HepG2 (cell line): ENCODE measurements around the gene NGEF. TPM values are rescaled to one million over a fixed set of nuclear protein-coding genes. Genes with fewer than 3 reads are reported as not detected.

Source experiments
- ATAC-seq: fragments of 200-7000 bp; cut with Tn5 transposase; 3 replicates; pipeline ENCODE4 v1.9.1; 2020; ENCODE audit warnings: mild to moderate bottlenecking, moderate library complexity
- BruUV-seq: library from RNA; stranded (reverse); fragments of 400-500 nt; replicated peaks from 2 replicates; lab custom pipeline; 2021; lab: Mats Ljungman, UMichigan
- CTCF ChIA-PET: fragments of 300-600 bp; formaldehyde crosslinking; extraction: SDS; loops from one replicate; lab custom pipeline; 2021; ENCODE audit warnings: low total read pairs, inconsistent platforms, low intra/inter-chr PET ratio; lab: Yijun Ruan, JAX
- POLR2A ChIA-PET: fragments of 350-600 bp; sonication (Branson Sonifier 250); formaldehyde crosslinking; loops from one replicate; lab custom pipeline; 2020; ENCODE audit warnings: antibody characterized with exemption, inconsistent platforms; lab: Yijun Ruan, JAX
- DNase-seq: peaks from one replicate; pipeline ENCODE4 v3.0.0-alpha.2; 2015; ENCODE audit warnings: low spot score
- FAIRE-seq: peaks from 3 replicates; lab custom pipeline; 2011; peaks lifted over from hg19 to GRCh38; lab: Jason Lieb, UNC
- H2AFZ ChIP-seq: one replicate; pipeline ENCODE4 v1.6.1; 2011; ENCODE audit warnings: low read length, inconsistent platforms
- H3K27ac ChIP-seq: fragments of 300-600 bp; 3 replicates; pipeline ENCODE4 v1.8.0; 2011; ENCODE audit warnings: mixed run types, mild to moderate bottlenecking, mixed read lengths, low read length, inconsistent platforms; ENCODE audit not compliant: insufficient read depth; ENCODE audit errors: extremely low read length
- H3K27me3 ChIP-seq, 2 experiments: fragments of 200-600 bp in 1 of 2; 2 replicates in 1 of 2; 3 replicates in 1 of 2; pipeline versions ENCODE4 v1.6.0 to v1.8.0; 2011; ENCODE audit warnings: low read length in 2 of 2, mild to moderate bottlenecking in 2 of 2, moderate library complexity in 2 of 2, inconsistent platforms in 1 of 2; ENCODE audit not compliant: insufficient read depth in 2 of 2, control insufficient read depth in 1 of 2
- H3K36me3 ChIP-seq, 2 experiments: fragments of 200-600 bp in 1 of 2; replicated peaks in 1 of 2; 2 replicates in 1 of 2; 3 replicates in 1 of 2; pipeline versions ENCODE4 v1.5.1 to v1.8.0; 2011; ENCODE audit warnings: low read length in 2 of 2, inconsistent platforms in 1 of 2; ENCODE audit not compliant: insufficient read depth in 2 of 2, control insufficient read depth in 1 of 2
- H3K4me1 ChIP-seq: 2 replicates; pipeline ENCODE4 v1.5.1; 2012; ENCODE audit warnings: low read length, inconsistent platforms; ENCODE audit not compliant: insufficient read depth
- H3K4me2 ChIP-seq: 2 replicates; pipeline ENCODE4 v1.6.0; 2011; ENCODE audit warnings: low read depth, low read length, inconsistent platforms
- H3K4me3 ChIP-seq, 3 experiments: fragments of 200-600 bp in 1 of 3; sonication (generic), shearing (Covaris generic) in 1 of 3; replicated peaks in 1 of 3; 2 replicates each; pipeline ENCODE4 v1.5.1; 2011 to 2016; ENCODE audit warnings: low read length in 3 of 3, inconsistent platforms in 2 of 3, low read depth in 2 of 3, mild to moderate bottlenecking in 2 of 3, control low read depth in 1 of 3, mixed read lengths in 1 of 3; ENCODE audit not compliant: insufficient read depth in 1 of 3
- H3K79me2 ChIP-seq: one replicate; pipeline ENCODE4 v1.6.1; 2011; ENCODE audit warnings: low read length, inconsistent platforms; ENCODE audit not compliant: insufficient read depth
- H3K9ac ChIP-seq: 2 replicates; pipeline ENCODE4 v1.6.0; 2011; ENCODE audit warnings: mild to moderate bottlenecking, low read depth, low read length, inconsistent platforms; ENCODE audit not compliant: insufficient read depth
- H3K9me3 ChIP-seq: 2 replicates; pipeline ENCODE4 v1.5.1; 2012; ENCODE audit warnings: mild to moderate bottlenecking, low read length
- H4K20me1 ChIP-seq: 2 replicates; pipeline ENCODE4 v1.6.0; 2011; ENCODE audit warnings: inconsistent platforms, mild to moderate bottlenecking, low read length, moderate library complexity; ENCODE audit not compliant: insufficient read depth
- HBP1 ChIP-seq: IDR thresholded peaks from 2 replicates; pipeline ENCODE4 v1.6.1; 2016; ENCODE audit warnings: low read depth, control low read depth
- HNRNPUL1 ChIP-seq: fragments of 200-400 bp; formaldehyde crosslinking; IDR thresholded peaks from 2 replicates; pipeline ENCODE4 v1.6.1; 2017; ENCODE audit warnings: low read depth, mild to moderate bottlenecking, low read length, moderate library complexity
- MAF1 ChIP-seq: sonication (generic); formaldehyde crosslinking; IDR thresholded peaks from 2 replicates; pipeline ENCODE4 v1.5.0; 2020; ENCODE audit warnings: missing genetic modification reagents, borderline replicate concordance
- NFIB ChIP-seq: sonication (generic); formaldehyde crosslinking; IDR thresholded peaks from 2 replicates; pipeline ENCODE4 v1.9.0; 2021; ENCODE audit warnings: missing genetic modification reagents, mild to moderate bottlenecking, borderline replicate concordance
- RXRB ChIP-seq: IDR thresholded peaks from 2 replicates; pipeline ENCODE4 v1.6.1; 2016; ENCODE audit warnings: borderline replicate concordance, missing genetic modification reagents, missing compliant biosample characterization
- SP4 ChIP-seq: sonication (generic); formaldehyde crosslinking; IDR thresholded peaks from 2 replicates; pipeline ENCODE4 v1.8.1; 2023; ENCODE audit warnings: mild to moderate bottlenecking, missing genetic modification reagents
- TBX2 ChIP-seq: sonication (generic); formaldehyde crosslinking; IDR thresholded peaks from 2 replicates; pipeline ENCODE4 v1.5.0; 2020; ENCODE audit warnings: missing genetic modification reagents, mild to moderate bottlenecking, borderline replicate concordance
- ZBTB25 ChIP-seq: IDR thresholded peaks from 2 replicates; pipeline ENCODE4 v1.6.1; 2018; ENCODE audit warnings: missing genetic modification reagents
- ZFP62 ChIP-seq: sonication (generic); formaldehyde crosslinking; IDR thresholded peaks from 2 replicates; pipeline ENCODE4 v1.4.0; 2020; ENCODE audit warnings: missing genetic modification reagents
- ZNF430 ChIP-seq: sonication (generic); formaldehyde crosslinking; IDR thresholded peaks from 2 replicates; pipeline ENCODE4 v1.9.0; 2021; ENCODE audit warnings: mild to moderate bottlenecking, missing genetic modification reagents
- ZNF563 ChIP-seq: sonication (generic); formaldehyde crosslinking; IDR thresholded peaks from 2 replicates; pipeline ENCODE4 v1.8.0; 2022; ENCODE audit warnings: mild to moderate bottlenecking, moderate library complexity, missing genetic modification reagents
- ZNF564 ChIP-seq: sonication (generic); formaldehyde crosslinking; IDR thresholded peaks from 2 replicates; pipeline ENCODE4 v1.8.1; 2023; ENCODE audit warnings: mild to moderate bottlenecking, missing genetic modification reagents
- ZNF737 ChIP-seq: sonication (generic); formaldehyde crosslinking; IDR thresholded peaks from 2 replicates; pipeline ENCODE4 v1.5.0; 2020; ENCODE audit warnings: missing genetic modification reagents, mild to moderate bottlenecking, borderline replicate concordance
- WGBS: methylation state at CpG from one replicate; pipeline ENCODE4 v1.1.6; 2017; ENCODE audit warnings: low lambda C conversion rate; 5-methylcytosine and 5-hydroxymethylcytosine counted together
- in situ Hi-C: cut with HindIII; loops from 2 replicates; pipeline ENCODE4 v1.10.0; 2017; ENCODE audit warnings: low pct_unique_long_range_greater_than_20kb; ENCODE audit not compliant: extremely low pct_ligation_motif_present
- intact Hi-C: fragments of 100-400 bp; cut with micrococcal nuclease; formaldehyde crosslinking; loops from one replicate; pipeline ENCODE4 v1.10.0; 2022; ENCODE audit not compliant: unreplicated experiment
- polyA plus RNA-seq, 8 experiments: library from polyadenylated mRNA; depleted of rRNA in 3 of 8; stranded (reverse) in 7 of 8; unstranded in 1 of 8; fragments of >200 nt; fragmentation: Illumina TruSeq in 4 of 8; extraction: Trizol in 4 of 8; gene quantifications; 2 replicates each; pipeline versions ENCODE4 v1.2.1 to v1.2.3, GENCODE V29; 2011 to 2016; ENCODE audit warnings: low read depth in 4 of 8, missing spikeins in 1 of 8, mixed read lengths in 1 of 8; ENCODE audit not compliant: insufficient read depth in 1 of 8
- total RNA-seq, 5 experiments: library from RNA; depleted of rRNA; stranded (reverse); fragments of >200 nt; fragmentation: Illumina TruSeq; extraction: Trizol; gene quantifications; 2 replicates each; pipeline ENCODE4 v1.2.3, GENCODE V29; 2016; ENCODE audit warnings: low read depth in 1 of 5
- TF ChIP-seq, protein P1 (sequence below): IDR thresholded peaks from 2 replicates; pipeline ENCODE4 v1.6.1; 2012; ENCODE audit warnings: low read length, improper control_type of control experiment
- TF ChIP-seq, protein P2 (sequence below): IDR thresholded peaks from 2 replicates; pipeline ENCODE4 v1.6.1; 2016; ENCODE audit warnings: control low read depth
- TF ChIP-seq, protein P3 (sequence below): sonication (generic); formaldehyde crosslinking; IDR thresholded peaks from 2 replicates; pipeline ENCODE4 v1.5.0; 2020; ENCODE audit warnings: mild to moderate bottlenecking, missing genetic modification reagents

Gene NGEF
- total and polyA plus RNA-seq, 2 of the 13 experiments (the other 11 are each of a cell fraction or from before 2014, with no cell fraction given): 14.4 to 36.9 TPM

DNA sequence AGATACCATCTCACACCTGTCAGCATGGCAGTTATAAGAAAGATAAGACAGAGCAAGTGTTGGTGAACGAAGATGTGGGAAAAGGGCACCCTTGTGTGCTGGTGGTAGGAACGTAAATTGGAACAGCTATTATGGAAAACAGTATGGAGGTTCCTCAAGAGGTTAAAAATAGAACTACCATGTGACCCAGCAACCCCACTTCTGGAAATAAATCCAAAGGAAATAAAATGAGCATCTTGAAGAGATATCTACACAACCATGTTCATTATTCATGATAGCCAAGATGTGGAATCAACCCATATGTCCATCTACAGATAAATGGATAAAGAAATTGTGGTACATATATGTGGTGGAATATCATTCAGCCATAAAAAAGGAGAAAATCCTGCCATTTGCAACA lies 26.9 kb downstream of the NGEF start:
- Histone ChIP-seq H3K79me2 (no peaks in the 10 kb centered on the region), H2AFZ (no peak overlapping the region), H3K27ac (no peak overlapping the region), H3K4me2 (no peak overlapping the region), H3K9me3 (no peaks in the 10 kb centered on the region), H3K4me1 (peaks cover 16% of the 10 kb centered on the region), H3K36me3 (peaks cover 0 to 2% of the 10 kb centered on the region in 2 experiments; a peak in 2 of 5 replicates), H3K27me3 (no peaks in the 10 kb centered on the region), H4K20me1 (no peaks in the 10 kb centered on the region), H3K9ac (no peak overlapping the region), H3K4me3 (no peak overlapping the region)
- WGBS: 97% methylated on average over 2 of the region's 2 CpGs
- in situ Hi-C loops: no loop called here
- DNase-seq (no peak), FAIRE-seq (no peak), ATAC-seq (no peak)
- TF ChIP-seq NFIB (CRISPR knock-in tag) (no peak), ZNF563 (CRISPR knock-in tag) (no peak), ZFP62 (CRISPR knock-in tag) (no peak), ZNF737 (CRISPR knock-in tag) (no peak), ZNF430 (CRISPR knock-in tag) (no peak), ZNF564 (CRISPR knock-in tag) (no peak), TBX2 (no peak), SP4 (CRISPR knock-in tag) (no peak), HNRNPUL1 (no peak), MAF1 (no peak), HBP1 (no peak), RXRB (CRISPR knock-in tag) (no peak), ZBTB25 (CRISPR knock-in tag) (no peak)
- TF ChIP-seq, protein P1, sequence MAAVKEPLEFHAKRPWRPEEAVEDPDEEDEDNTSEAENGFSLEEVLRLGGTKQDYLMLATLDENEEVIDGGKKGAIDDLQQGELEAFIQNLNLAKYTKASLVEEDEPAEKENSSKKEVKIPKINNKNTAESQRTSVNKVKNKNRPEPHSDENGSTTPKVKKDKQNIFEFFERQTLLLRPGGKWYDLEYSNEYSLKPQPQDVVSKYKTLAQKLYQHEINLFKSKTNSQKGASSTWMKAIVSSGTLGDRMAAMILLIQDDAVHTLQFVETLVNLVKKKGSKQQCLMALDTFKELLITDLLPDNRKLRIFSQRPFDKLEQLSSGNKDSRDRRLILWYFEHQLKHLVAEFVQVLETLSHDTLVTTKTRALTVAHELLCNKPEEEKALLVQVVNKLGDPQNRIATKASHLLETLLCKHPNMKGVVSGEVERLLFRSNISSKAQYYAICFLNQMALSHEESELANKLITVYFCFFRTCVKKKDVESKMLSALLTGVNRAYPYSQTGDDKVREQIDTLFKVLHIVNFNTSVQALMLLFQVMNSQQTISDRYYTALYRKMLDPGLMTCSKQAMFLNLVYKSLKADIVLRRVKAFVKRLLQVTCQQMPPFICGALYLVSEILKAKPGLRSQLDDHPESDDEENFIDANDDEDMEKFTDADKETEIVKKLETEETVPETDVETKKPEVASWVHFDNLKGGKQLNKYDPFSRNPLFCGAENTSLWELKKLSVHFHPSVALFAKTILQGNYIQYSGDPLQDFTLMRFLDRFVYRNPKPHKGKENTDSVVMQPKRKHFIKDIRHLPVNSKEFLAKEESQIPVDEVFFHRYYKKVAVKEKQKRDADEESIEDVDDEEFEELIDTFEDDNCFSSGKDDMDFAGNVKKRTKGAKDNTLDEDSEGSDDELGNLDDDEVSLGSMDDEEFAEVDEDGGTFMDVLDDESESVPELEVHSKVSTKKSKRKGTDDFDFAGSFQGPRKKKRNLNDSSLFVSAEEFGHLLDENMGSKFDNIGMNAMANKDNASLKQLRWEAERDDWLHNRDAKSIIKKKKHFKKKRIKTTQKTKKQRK: no peak
- TF ChIP-seq, protein P2, sequence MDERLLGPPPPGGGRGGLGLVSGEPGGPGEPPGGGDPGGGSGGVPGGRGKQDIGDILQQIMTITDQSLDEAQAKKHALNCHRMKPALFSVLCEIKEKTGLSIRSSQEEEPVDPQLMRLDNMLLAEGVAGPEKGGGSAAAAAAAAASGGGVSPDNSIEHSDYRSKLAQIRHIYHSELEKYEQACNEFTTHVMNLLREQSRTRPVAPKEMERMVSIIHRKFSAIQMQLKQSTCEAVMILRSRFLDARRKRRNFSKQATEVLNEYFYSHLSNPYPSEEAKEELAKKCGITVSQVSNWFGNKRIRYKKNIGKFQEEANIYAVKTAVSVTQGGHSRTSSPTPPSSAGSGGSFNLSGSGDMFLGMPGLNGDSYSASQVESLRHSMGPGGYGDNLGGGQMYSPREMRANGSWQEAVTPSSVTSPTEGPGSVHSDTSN (CRISPR knock-in tag): no peak
- TF ChIP-seq, protein P3, sequence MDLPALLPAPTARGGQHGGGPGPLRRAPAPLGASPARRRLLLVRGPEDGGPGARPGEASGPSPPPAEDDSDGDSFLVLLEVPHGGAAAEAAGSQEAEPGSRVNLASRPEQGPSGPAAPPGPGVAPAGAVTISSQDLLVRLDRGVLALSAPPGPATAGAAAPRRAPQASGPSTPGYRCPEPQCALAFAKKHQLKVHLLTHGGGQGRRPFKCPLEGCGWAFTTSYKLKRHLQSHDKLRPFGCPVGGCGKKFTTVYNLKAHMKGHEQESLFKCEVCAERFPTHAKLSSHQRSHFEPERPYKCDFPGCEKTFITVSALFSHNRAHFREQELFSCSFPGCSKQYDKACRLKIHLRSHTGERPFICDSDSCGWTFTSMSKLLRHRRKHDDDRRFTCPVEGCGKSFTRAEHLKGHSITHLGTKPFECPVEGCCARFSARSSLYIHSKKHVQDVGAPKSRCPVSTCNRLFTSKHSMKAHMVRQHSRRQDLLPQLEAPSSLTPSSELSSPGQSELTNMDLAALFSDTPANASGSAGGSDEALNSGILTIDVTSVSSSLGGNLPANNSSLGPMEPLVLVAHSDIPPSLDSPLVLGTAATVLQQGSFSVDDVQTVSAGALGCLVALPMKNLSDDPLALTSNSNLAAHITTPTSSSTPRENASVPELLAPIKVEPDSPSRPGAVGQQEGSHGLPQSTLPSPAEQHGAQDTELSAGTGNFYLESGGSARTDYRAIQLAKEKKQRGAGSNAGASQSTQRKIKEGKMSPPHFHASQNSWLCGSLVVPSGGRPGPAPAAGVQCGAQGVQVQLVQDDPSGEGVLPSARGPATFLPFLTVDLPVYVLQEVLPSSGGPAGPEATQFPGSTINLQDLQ (CRISPR knock-in tag): no peak
- intact Hi-C loops: no loop called here
- POLR2A ChIA-PET: no interaction called here
- CTCF ChIA-PET: no interaction called here
- no TSS peak for BruUV-seq
